Measurements from ENCODE around the gene COASY. TPM values are rescaled to one million over a fixed set of nuclear protein-coding genes. Genes with fewer than 3 reads are reported as not detected.
A peak's percentile ranks its signal among the peaks of the same experiment; 100 is the strongest.
"Not testable (repeated sequence)": the region's sequence is repeated elsewhere in the genome, so short reads cannot be mapped to it uniquely, and the experiment has no call there.

Gene COASY
- polyA plus RNA-seq, 1 of the 3 experiments (the other 2 are of a cell fraction): 69.4 TPM

DNA sequence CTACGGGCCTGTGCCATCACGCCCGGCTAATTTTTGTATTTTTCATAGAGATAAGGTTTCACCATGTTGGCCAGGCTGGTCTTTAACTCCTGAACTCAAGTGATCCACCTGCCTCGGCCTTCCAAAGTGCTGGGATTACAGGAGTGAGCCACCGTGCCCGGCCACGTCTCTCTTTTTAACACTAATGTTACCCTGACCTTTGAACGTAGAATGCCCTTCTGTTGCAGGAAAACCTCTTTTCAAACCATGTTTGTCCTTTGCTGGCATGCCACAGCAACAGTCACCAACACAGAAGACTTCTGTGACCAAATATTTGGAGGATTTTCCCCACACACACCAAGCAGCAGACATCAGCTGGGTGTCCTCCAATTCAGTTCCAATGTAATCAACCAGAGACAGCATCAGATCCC is 17.1 kb upstream of the COASY start:
- TF ChIP-seq NFIC (IDR thresholded peaks at IDR 0.05; ENCODE audit: borderline replicate concordance) (no peak), EP300 (IDR thresholded peaks at IDR 0.05; ENCODE audit: borderline replicate concordance in 1 of 2, low read depth in 1 of 2, low read length in 1 of 2) (no peak)
- Histone ChIP-seq H3K4me2 (no peak overlapping the region), H4K20me1 (ENCODE audit: insufficient read depth) (no peaks in the 10 kb centered on the region), H3K9ac (no peak overlapping the region), H3F3A (replicated peaks; ENCODE audit: insufficient read depth) (peaks cover 7% of the 10 kb centered on the region), H3K27ac (ENCODE audit: low read depth in 2 of 2, low read length in 1 of 2) (no peak overlapping the region), H3K79me2 (ENCODE audit: insufficient read depth) (peaks cover 6% of the 10 kb centered on the region; the same call in 1 of the 2 replicates), H3K4me3 (ENCODE audit: low read depth in 2 of 2, low read length in 1 of 2) (no peak overlapping the region), H3K9me2 (no peaks in the 10 kb centered on the region), H3K27me3 (ENCODE audit: insufficient read depth) (no peaks in the 10 kb centered on the region), H3K9me3 (no peaks in the 10 kb centered on the region), H3K4me1 (ENCODE audit: control insufficient read depth in 1 of 2, insufficient read depth in 2 of 2, low read depth in 1 of 2, low read length in 1 of 2) (no peaks in the 10 kb centered on the region), H2AFZ (ENCODE audit: low read depth) (no peak overlapping the region), H3K36me3 (replicated peaks in 1 of 2; ENCODE audit: control insufficient read depth in 1 of 2, insufficient read depth in 2 of 2, low read length in 1 of 2) (peaks cover 0 to 20% of the 10 kb centered on the region in 2 experiments)
- DNase-seq: no peak
- CTCF ChIA-PET: interaction anchor here (1.4 kb wide), 1 partner anchor 33 kb away, joined by 4 read pairs; the partner anchor contains the start of gene PSMC3IP
- POLR2A ChIA-PET: no interaction called here
- WGBS (ENCODE audit: low lambda C conversion rate): 79% methylated on average over 8 of the region's 8 CpGs

GRCh38 chr17:42545755-42546505 is 16.0 kb upstream of the COASY start:
- H2AFZ ChIP-seq (ENCODE audit: low read depth); POLR2A ChIA-PET; H3K79me2 ChIP-seq (ENCODE audit: insufficient read depth); H3K27ac ChIP-seq (ENCODE audit: low read depth in 2 of 2, low read length in 1 of 2); H3K9ac ChIP-seq; H3K9me3 ChIP-seq; H4K20me1 ChIP-seq (ENCODE audit: insufficient read depth); H3K4me1 ChIP-seq (ENCODE audit: control insufficient read depth in 1 of 2, insufficient read depth in 2 of 2, low read depth in 1 of 2, low read length in 1 of 2); H3K9me2 ChIP-seq; H3F3A ChIP-seq (replicated peaks; ENCODE audit: insufficient read depth); H3K27me3 ChIP-seq (ENCODE audit: insufficient read depth); DNase-seq; H3K4me2 ChIP-seq; H3K4me3 ChIP-seq (ENCODE audit: low read depth in 2 of 2, low read length in 1 of 2): not testable (repeated sequence)
- CTCF ChIA-PET: interaction anchor here (0.9 to 1.4 kb wide), 2 partner anchors 9 to 32 kb away, joined by 3 to 4 read pairs; partner anchors contain the start of gene PSMC3IP
- 93% methylated on average over 8 of the region's 9 CpGs for WGBS (ENCODE audit: low lambda C conversion rate)
- 0 out of 2 replicates have a peak, but pooled peaks have one; percentile 18 for TF ChIP-seq POLR2AphosphoS5 (IDR thresholded peaks at IDR 0.05; ENCODE audit: low read depth, low read length)
- H3K36me3 ChIP-seq (replicated peaks in 1 of 2; ENCODE audit: control insufficient read depth in 1 of 2, insufficient read depth in 2 of 2, low read length in 1 of 2): peaks cover under 1 to 20% of the 10 kb centered on the region in 2 experiments

GRCh38 chr17:42547001-42547461 is 14.9 kb upstream of the COASY start:
- CTCF ChIA-PET: interaction anchor here (0.9 kb wide), 1 partner anchor 10 kb away, joined by 3 read pairs; no protein-coding TSS in a partner anchor
- no peak overlapping the region for H3K27ac ChIP-seq (ENCODE audit: low read depth in 2 of 2, low read length in 1 of 2)
- H3K4me3 ChIP-seq (ENCODE audit: low read depth in 2 of 2, low read length in 1 of 2): no peak overlapping the region
- POLR2A ChIA-PET: interaction anchor here (1.3 kb wide), 1 partner anchor 10 kb away, joined by 3 read pairs; no protein-coding TSS in a partner anchor
- no peak overlapping the region for H2AFZ ChIP-seq (ENCODE audit: low read depth)
- peaks cover 3 to 13% of the 10 kb centered on the region in 2 experiments for H3K36me3 ChIP-seq (replicated peaks in 1 of 2; ENCODE audit: control insufficient read depth in 1 of 2, insufficient read depth in 2 of 2, low read length in 1 of 2)
- H3F3A ChIP-seq (replicated peaks; ENCODE audit: insufficient read depth): peaks cover 2% of the 10 kb centered on the region
- H4K20me1 ChIP-seq (ENCODE audit: insufficient read depth): no peaks in the 10 kb centered on the region
- H3K9ac ChIP-seq: no peak overlapping the region
- H3K27me3 ChIP-seq (ENCODE audit: insufficient read depth): no peaks in the 10 kb centered on the region
- TF ChIP-seq POLR2AphosphoS5 (IDR thresholded peaks at IDR 0.05; ENCODE audit: low read depth, low read length): no peak
- TF ChIP-seq REST (IDR thresholded peaks at IDR 0.05; ENCODE audit: low read depth, low read length): no peak
- H3K9me2 ChIP-seq: no peaks in the 10 kb centered on the region
- WGBS (ENCODE audit: low lambda C conversion rate): 88% methylated on average over 11 of the region's 23 CpGs
- H3K9me3 ChIP-seq: no peaks in the 10 kb centered on the region
- DNase-seq: no peak
- peaks cover 19% of the 10 kb centered on the region; the same call in 1 of the 2 replicates for H3K79me2 ChIP-seq (ENCODE audit: insufficient read depth)
- H3K4me2 ChIP-seq: no peak overlapping the region
- H3K4me1 ChIP-seq (ENCODE audit: control insufficient read depth in 1 of 2, insufficient read depth in 2 of 2, low read depth in 1 of 2, low read length in 1 of 2): no peaks in the 10 kb centered on the region; a peak in 1 of 4 replicates
